Activated T-cell treated with anti-CD3 and anti-CD28 coated beads for 1 hour (primary cell): Measurements from ENCODE around the gene STK24.

Experiments used
- DNase-seq: peaks from one replicate; pipeline ENCODE4 v3.0.0-alpha.2; 2020; ENCODE audit warnings: low read depth

Gene STK24

GRCh38 chr13:98556968-98557631 is 19.8 kb downstream of the STK24 start:
- no peak for DNase-seq

- no peak for DNase-seq
Measured at GRCh38 chr13:98556142-98556816, 20.6 kb downstream of the STK24 start.

GRCh38 chr13:98549728-98550317 is 27.1 kb downstream of the STK24 start:
- DNase-seq = no peak

GRCh38 chr13:98549006-98549727 is 27.7 kb downstream of the STK24 start:
- no peak for DNase-seq

- no peak for DNase-seq
Measured at GRCh38 chr13:98548230-98548629, 28.7 kb downstream of the STK24 start.

- no peak for DNase-seq
Measured at GRCh38 chr13:98547455-98547854, 29.5 kb downstream of the STK24 start.

- no peak for DNase-seq
Measured at GRCh38 chr13:98546402-98546801, 30.5 kb downstream of the STK24 start.

- no peak for DNase-seq
Measured at GRCh38 chr13:98544104-98544710, 32.7 kb downstream of the STK24 start.

- DNase-seq = no peak
Measured at GRCh38 chr13:98543378-98544103, 33.4 kb downstream of the STK24 start.

GRCh38 chr13:98542568-98543377 is 34.1 kb downstream of the STK24 start:
- no peak for DNase-seq

GRCh38 chr13:98541701-98542203 is 35.2 kb downstream of the STK24 start:
- DNase-seq = no peak

- DNase-seq = no peak
Measured at GRCh38 chr13:98541191-98541590, 35.7 kb downstream of the STK24 start.

- DNase-seq = no peak
Measured at GRCh38 chr13:98540476-98540875, 36.4 kb downstream of the STK24 start.

- DNase-seq = no peak
Measured at GRCh38 chr13:98539666-98540065, 37.2 kb downstream of the STK24 start.

GRCh38 chr13:98538876-98539275 is 38.0 kb downstream of the STK24 start:
- no peak for DNase-seq

- no peak for DNase-seq
Measured at GRCh38 chr13:98537740-98538139, 39.2 kb downstream of the STK24 start.

GRCh38 chr13:98537306-98537705 is 39.6 kb downstream of the STK24 start:
- DNase-seq = no peak

GRCh38 chr13:98536729-98537128 is 40.2 kb downstream of the STK24 start:
- DNase-seq = no peak

GRCh38 chr13:98535501-98536354 is 41.2 kb downstream of the STK24 start:
- no peak for DNase-seq

GRCh38 chr13:98534821-98535220 is 42.1 kb downstream of the STK24 start:
- DNase-seq = no peak
